ENCODE results near the gene CANT1. TPM values are rescaled to one million over a fixed set of nuclear protein-coding genes. Genes with fewer than 3 reads are reported as not detected.
"Not testable (repeated sequence)": the region's sequence is repeated elsewhere in the genome, so short reads cannot be mapped to it uniquely, and the experiment has no call there.

CANT1 gene
- total and polyA plus RNA-seq, 7 donors: 10.2 to 34.3 (median 22.5) TPM

- TF ChIP-seq, protein P1, sequence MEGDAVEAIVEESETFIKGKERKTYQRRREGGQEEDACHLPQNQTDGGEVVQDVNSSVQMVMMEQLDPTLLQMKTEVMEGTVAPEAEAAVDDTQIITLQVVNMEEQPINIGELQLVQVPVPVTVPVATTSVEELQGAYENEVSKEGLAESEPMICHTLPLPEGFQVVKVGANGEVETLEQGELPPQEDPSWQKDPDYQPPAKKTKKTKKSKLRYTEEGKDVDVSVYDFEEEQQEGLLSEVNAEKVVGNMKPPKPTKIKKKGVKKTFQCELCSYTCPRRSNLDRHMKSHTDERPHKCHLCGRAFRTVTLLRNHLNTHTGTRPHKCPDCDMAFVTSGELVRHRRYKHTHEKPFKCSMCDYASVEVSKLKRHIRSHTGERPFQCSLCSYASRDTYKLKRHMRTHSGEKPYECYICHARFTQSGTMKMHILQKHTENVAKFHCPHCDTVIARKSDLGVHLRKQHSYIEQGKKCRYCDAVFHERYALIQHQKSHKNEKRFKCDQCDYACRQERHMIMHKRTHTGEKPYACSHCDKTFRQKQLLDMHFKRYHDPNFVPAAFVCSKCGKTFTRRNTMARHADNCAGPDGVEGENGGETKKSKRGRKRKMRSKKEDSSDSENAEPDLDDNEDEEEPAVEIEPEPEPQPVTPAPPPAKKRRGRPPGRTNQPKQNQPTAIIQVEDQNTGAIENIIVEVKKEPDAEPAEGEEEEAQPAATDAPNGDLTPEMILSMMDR (IDR thresholded peaks at IDR 0.05): no peak
- DNase-seq (no peak), ATAC-seq (no peak)
- intact Hi-C loops (cut with DNase I): no loop called here
- Histone ChIP-seq H3K27ac (no peak overlapping the region), H3K4me3 (no peak overlapping the region), H3K36me3 (ENCODE audit: insufficient read depth in 1 of 2, low read depth in 1 of 2) (no peaks in the 10 kb centered on the region), H3K27me3 (ENCODE audit: insufficient read depth in 3 of 3, low read length in 2 of 3) (peaks cover 0 to 10% (median 0%) of the 10 kb centered on the region in 3 donors), H3K9me3 (peaks cover 13% of the 10 kb centered on the region), H3K4me1 (no peaks in the 10 kb centered on the region)
- WGBS, 3 donors: 86 to 93% (median 89%) methylated on average over 8 of the region's 8 CpGs
Measured at GRCh38 chr17:78946631-78947030, 62.9 kb downstream of the CANT1 start.

DNA sequence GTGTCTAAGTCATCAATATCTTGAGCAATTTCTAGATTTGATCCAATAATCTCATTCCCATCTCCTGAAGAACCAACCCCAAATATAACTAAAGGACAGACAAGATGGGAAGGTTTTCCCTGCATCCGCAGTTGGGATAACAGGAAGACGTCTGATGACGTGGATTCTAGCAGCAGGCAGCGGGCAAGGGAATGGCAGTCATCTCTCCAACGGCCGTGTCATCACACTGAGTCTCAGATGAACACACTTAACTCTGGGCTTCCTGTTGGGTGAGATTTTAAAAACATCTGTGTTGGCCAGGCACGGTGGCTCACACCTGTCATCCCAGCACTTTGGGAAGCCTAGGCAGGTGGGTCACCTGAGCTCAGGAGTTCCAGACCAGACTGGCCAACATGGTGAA lies 63.4 kb downstream of the CANT1 start:
- TF ChIP-seq, protein P1 (IDR thresholded peaks at IDR 0.05): no peak

DNA sequence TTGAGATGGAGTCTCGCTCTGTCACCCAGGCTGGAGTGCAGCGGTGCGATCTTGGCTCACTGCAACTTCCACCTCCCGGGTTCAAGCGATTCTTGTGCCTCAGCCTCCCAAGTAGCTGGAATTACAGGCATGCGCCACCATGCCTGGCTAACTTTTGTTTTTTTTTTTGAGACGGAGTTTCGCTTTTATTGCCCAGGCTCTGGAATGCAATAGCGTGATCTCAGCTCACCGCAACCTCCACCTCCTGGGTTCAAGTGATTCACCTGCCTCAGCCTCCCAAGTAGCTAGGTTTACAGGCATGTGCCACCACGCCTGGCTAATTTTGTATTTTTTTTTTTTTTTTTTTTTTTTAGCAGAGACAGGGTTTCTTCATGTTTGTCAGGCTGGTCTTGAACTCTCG lies 64.1 kb downstream of the CANT1 start:
- H3K36me3 ChIP-seq (ENCODE audit: insufficient read depth in 1 of 2, low read depth in 1 of 2); ATAC-seq; intact Hi-C loops (cut with DNase I); H3K4me3 ChIP-seq; H3K27ac ChIP-seq; H3K9me3 ChIP-seq; H3K4me1 ChIP-seq; DNase-seq; H3K27me3 ChIP-seq (ENCODE audit: insufficient read depth in 3 of 3, low read length in 2 of 3): not testable (repeated sequence)
- 74 to 92% (median 78%) methylated on average over 12 of the region's 12 CpGs for WGBS, 3 donors

More for the DNA sequence above, 63.4 kb downstream of the CANT1 start:
- H3K4me1 ChIP-seq: no peaks in the 10 kb centered on the region
- H3K36me3 ChIP-seq (ENCODE audit: insufficient read depth in 1 of 2, low read depth in 1 of 2): no peaks in the 10 kb centered on the region
- 51 to 67% (median 51%) methylated on average over 7 of the region's 7 CpGs for WGBS, 3 donors
- ATAC-seq (no peak), DNase-seq (no peak)
- no peak overlapping the region for H3K4me3 ChIP-seq
- intact Hi-C loops (cut with DNase I): no loop called here
- no peak overlapping the region for H3K27ac ChIP-seq
- peaks cover 0 to 10% (median 0%) of the 10 kb centered on the region in 3 donors for H3K27me3 ChIP-seq (ENCODE audit: insufficient read depth in 3 of 3, low read length in 2 of 3)
- peaks cover 8% of the 10 kb centered on the region for H3K9me3 ChIP-seq

GRCh38 chr17:78944956-78945355 lies 64.6 kb downstream of the CANT1 start:
- H3K4me1 ChIP-seq: peaks cover 3% of the 10 kb centered on the region
- TF ChIP-seq, protein P1 (IDR thresholded peaks at IDR 0.05): no peak
- H3K27ac ChIP-seq: no peak overlapping the region
- no peaks in the 10 kb centered on the region for H3K36me3 ChIP-seq (ENCODE audit: insufficient read depth in 1 of 2, low read depth in 1 of 2)
- H3K27me3 ChIP-seq (ENCODE audit: insufficient read depth in 3 of 3, low read length in 2 of 3): peaks cover 0 to 10% (median 0%) of the 10 kb centered on the region in 3 donors
- DNase-seq (no peak), ATAC-seq (no peak)
- no peak overlapping the region for H3K4me3 ChIP-seq
- no peaks in the 10 kb centered on the region for H3K9me3 ChIP-seq
- 43 to 56% (median 44%) methylated on average over 10 of the region's 10 CpGs for WGBS, 3 donors
- intact Hi-C loops (cut with DNase I): no loop called here

GRCh38 chr17:78944026-78944425 lies 65.5 kb downstream of the CANT1 start:
- peaks cover 0 to 10% (median 0%) of the 10 kb centered on the region in 3 donors for H3K27me3 ChIP-seq (ENCODE audit: insufficient read depth in 3 of 3, low read length in 2 of 3)
- H3K27ac ChIP-seq: no peak overlapping the region
- no peak overlapping the region for H3K4me3 ChIP-seq
- no peak for DNase-seq
- no peaks in the 10 kb centered on the region for H3K9me3 ChIP-seq
- H3K4me1 ChIP-seq: peaks cover 12% of the 10 kb centered on the region
- H3K36me3 ChIP-seq (ENCODE audit: insufficient read depth in 1 of 2, low read depth in 1 of 2): no peaks in the 10 kb centered on the region
- TF ChIP-seq, protein P1 (IDR thresholded peaks at IDR 0.05): no peak
- intact Hi-C loops (cut with DNase I): no loop called here
- 82 to 94% (median 85%) methylated on average over 7 of the region's 7 CpGs for WGBS, 3 donors
- ATAC-seq: no peak

Other genes starting within 250 kb of the CANT1 start
- 10 to 100 TPM; 25.6 to 40.4 (median 34.0) TPM for gene CYTH1, start 227.5 kb downstream of the CANT1 start, total RNA-seq
- 10 to 100 TPM; 18.7 to 38.0 (median 23.9) TPM for gene CYTH1, start 227.5 kb downstream of the CANT1 start, polyA plus RNA-seq
- 10 to 100 TPM; 24.2 to 40.5 (median 28.8) TPM for gene USP36, start 168.9 kb downstream of the CANT1 start, total RNA-seq
- gene USP36, start 168.9 kb downstream of the CANT1 start, polyA plus RNA-seq: 10 to 100 TPM; 14.0 to 23.7 (median 20.6) TPM
- gene CEP295NL, start 106.6 kb downstream of the CANT1 start, total RNA-seq: under 1 TPM; 0.19 to 0.52 (median 0.43) TPM
- gene CEP295NL, start 106.6 kb downstream of the CANT1 start, polyA plus RNA-seq: under 1 TPM in 1 of 3 donors, not detected in 2; 0.04 TPM
- 10 to 100 TPM; 18.5 to 53.6 (median 25.2) TPM for gene TIMP2, start 84.4 kb downstream of the CANT1 start, total RNA-seq
- gene TIMP2, start 84.4 kb downstream of the CANT1 start, polyA plus RNA-seq: 10 to 100 TPM; 10.3 to 12.7 (median 10.6) TPM
- 10 to 100 TPM; 12.9 to 35.5 (median 22.0) TPM for gene LGALS3BP, start 29.8 kb downstream of the CANT1 start, total RNA-seq
- gene LGALS3BP, start 29.8 kb downstream of the CANT1 start, polyA plus RNA-seq: 10 to 100 TPM in 1 of 3 donors, 1 to 10 TPM in 2; 8.9 to 14.9 (median 8.9) TPM
- gene C1QTNF1, start 14.4 kb upstream of the CANT1 start, total RNA-seq: 10 to 100 TPM; 10.5 to 22.8 (median 16.9) TPM
- gene C1QTNF1, start 14.4 kb upstream of the CANT1 start, polyA plus RNA-seq: 10 to 100 TPM; 12.2 to 22.6 (median 16.4) TPM
- 10 to 100 TPM; 26.7 to 80.8 (median 50.8) TPM for gene ENGASE, start 65.1 kb upstream of the CANT1 start, total RNA-seq
- gene ENGASE, start 65.1 kb upstream of the CANT1 start, polyA plus RNA-seq: 10 to 100 TPM in 2 of 3 donors, 1 to 10 TPM in 1; 7.5 to 24.1 (median 12.4) TPM

Measured in psoas muscle (tissue), 8 donors.